ENCODE results near the gene FEZF2.

DNA sequence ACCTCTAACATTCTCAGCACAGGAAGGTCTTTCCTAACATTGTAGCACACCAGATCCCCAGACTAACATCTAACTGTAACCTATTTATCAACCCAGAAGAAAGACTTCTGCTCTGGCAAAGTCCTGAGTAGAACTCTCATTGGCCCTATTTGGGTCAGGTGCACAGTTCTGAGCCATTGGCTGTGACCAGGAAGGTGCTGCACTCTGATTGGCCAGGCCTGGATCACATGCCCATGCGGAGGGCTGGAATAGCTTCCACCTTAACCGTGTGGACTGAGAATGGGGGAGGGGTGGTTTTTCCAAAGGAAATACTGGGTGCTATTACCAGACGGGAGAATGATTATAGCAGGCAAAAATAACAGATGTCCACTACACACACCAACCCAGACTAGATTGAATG, 11.5 kb downstream of the FEZF2 start:
- TF ChIP-seq, protein P1, sequence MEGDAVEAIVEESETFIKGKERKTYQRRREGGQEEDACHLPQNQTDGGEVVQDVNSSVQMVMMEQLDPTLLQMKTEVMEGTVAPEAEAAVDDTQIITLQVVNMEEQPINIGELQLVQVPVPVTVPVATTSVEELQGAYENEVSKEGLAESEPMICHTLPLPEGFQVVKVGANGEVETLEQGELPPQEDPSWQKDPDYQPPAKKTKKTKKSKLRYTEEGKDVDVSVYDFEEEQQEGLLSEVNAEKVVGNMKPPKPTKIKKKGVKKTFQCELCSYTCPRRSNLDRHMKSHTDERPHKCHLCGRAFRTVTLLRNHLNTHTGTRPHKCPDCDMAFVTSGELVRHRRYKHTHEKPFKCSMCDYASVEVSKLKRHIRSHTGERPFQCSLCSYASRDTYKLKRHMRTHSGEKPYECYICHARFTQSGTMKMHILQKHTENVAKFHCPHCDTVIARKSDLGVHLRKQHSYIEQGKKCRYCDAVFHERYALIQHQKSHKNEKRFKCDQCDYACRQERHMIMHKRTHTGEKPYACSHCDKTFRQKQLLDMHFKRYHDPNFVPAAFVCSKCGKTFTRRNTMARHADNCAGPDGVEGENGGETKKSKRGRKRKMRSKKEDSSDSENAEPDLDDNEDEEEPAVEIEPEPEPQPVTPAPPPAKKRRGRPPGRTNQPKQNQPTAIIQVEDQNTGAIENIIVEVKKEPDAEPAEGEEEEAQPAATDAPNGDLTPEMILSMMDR (IDR thresholded peaks at IDR 0.05; ENCODE audit: low read depth, low read length): no peak
- TF ChIP-seq EZH2phosphoT487 (IDR thresholded peaks at IDR 0.05; ENCODE audit: low read depth): no peak

Measured in OCI-LY3 (cell line).